GM18502 (cell line): ENCODE data around the gene PRRC1.

Source experiments
- ATAC-seq: cut with Tn5 transposase; IDR thresholded peaks from one replicate; pipeline ENCODE4 v1.9.1; 2021; ENCODE audit warnings: mild to moderate bottlenecking; ENCODE audit not compliant: unreplicated experiment, poor library complexity

PRRC1 gene

GRCh38 chr5:127602481-127602880, 85.0 kb downstream of the PRRC1 start:
- peak; percentile 51 for ATAC-seq

DNA sequence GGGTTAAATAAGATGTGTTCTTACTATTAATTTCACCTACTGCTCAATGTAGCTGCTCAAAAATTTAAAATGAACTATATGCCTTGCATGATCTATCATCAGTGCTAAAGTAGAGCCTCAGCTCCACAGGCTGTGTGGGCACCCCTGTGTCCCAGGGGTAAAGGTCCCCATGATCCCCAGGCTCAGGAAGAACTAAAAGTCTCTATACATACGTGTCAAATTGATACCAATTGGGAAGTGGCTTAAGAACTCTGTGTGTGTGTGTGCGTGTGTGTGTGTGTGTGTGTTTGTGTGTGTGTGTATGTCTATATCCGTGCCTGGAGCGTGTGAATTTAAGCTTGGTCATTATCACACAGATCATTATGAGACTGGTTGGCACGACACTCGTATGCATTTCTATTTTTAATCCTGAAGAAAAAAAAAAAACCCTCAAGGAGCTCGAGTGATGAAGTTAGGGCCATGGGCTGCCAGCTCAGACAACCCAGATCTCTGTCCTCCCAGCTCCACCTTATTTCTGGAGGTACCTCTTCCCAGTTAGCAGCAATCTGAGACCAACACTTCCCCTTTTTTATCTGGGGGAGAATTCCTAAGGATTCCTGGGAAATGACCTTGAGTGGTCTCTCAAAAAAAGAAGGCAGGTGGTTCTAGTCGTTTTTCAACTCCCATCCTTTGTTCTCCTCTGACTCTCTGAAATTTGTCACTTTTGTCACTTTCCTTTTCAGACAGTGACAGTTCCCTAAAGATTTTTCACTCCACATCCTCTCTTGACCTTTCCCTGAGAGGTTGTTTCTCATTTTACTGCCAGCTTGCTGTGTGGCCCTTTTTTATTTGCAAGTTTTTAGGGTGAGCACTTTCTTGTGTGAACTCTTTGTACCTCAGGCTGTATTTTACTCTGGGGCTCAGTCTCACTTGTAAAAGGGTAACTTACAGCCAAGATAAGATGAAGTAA, 85.7 kb downstream of the PRRC1 start:
- ATAC-seq, result peak; percentile 23
